ENCODE data around the gene KCNG2.

DNA sequence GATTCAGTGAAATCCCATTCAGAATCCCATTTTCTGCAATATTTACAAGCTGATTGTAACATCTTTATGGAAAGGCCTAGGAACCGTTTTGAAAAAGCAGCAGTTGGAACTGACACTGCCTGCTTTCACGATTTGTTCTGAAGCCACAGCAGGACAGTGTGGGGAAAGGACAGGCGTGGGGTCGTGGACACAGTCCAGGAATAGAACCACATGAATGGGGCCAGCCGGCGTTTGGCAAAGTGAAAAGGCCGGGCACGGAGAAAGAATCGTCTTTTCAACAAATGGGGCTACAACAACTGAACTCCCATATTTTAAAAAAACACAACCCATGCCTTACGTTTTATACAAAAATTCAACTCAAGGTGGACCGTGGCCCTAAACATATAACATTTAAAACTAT is 84.0 kb downstream of the KCNG2 start:
- TF ChIP-seq, protein P1, sequence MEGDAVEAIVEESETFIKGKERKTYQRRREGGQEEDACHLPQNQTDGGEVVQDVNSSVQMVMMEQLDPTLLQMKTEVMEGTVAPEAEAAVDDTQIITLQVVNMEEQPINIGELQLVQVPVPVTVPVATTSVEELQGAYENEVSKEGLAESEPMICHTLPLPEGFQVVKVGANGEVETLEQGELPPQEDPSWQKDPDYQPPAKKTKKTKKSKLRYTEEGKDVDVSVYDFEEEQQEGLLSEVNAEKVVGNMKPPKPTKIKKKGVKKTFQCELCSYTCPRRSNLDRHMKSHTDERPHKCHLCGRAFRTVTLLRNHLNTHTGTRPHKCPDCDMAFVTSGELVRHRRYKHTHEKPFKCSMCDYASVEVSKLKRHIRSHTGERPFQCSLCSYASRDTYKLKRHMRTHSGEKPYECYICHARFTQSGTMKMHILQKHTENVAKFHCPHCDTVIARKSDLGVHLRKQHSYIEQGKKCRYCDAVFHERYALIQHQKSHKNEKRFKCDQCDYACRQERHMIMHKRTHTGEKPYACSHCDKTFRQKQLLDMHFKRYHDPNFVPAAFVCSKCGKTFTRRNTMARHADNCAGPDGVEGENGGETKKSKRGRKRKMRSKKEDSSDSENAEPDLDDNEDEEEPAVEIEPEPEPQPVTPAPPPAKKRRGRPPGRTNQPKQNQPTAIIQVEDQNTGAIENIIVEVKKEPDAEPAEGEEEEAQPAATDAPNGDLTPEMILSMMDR (IDR thresholded peaks at IDR 0.05) = no peak
- no peak for TF ChIP-seq POLR2A (IDR thresholded peaks at IDR 0.05)
